Measurements from ENCODE around the gene HOXB7. TPM values are rescaled to one million over a fixed set of nuclear protein-coding genes. Genes with fewer than 3 reads are reported as not detected.

The HOXB7 gene
- total RNA-seq, 2 donors from 2014 or later, result 0.52 TPM; not detected in 1

DNA sequence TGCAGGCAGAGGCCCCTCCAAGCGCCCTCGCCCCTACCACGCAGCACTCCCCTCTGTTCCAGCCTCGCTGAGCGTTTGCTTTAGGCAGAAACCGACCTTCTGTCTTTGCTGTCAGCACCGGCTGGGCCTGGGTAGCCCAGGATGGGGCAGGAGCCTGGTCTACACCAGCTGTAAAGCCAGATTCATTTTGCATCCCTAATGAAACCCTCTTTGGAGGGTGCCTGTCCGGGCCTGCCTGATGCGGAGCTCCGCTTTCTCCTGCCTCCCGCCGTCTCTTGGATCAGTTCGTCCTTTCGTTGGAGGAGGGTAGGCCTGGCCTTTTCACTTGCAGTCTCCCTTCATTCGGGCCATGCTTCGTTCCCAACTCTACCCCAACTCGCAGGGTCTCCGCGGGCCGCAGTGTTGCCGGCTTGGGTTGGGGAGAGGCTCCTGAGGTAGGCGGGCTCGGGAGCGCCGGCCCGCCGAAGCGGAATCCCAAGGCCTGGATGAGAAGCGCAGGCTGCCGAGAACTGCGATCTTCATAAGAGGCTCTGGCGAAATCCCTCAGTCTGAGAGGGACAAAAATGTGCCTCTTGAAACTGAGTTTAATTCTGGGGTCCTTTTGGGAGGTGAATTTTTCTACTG lies 9.1 kb upstream of the HOXB7 start:
- Histone ChIP-seq H3K9me3 (no peaks in the 10 kb centered on the region), H3K36me3 (replicated peaks in 1 of 2; ENCODE audit: insufficient read depth in 1 of 2, low read depth in 2 of 2) (no peaks in the 10 kb centered on the region), H3K27me3 (peaks cover 3 to 66% of the 10 kb centered on the region in 2 donors), H3K4me3 (no peak overlapping the region), H3K4me1 (peaks cover 11% of the 10 kb centered on the region), H3K27ac (no peak overlapping the region)
- WGBS, 2 donors, result 14 to 26% methylated on average over 20 to 32 of the region's 32 CpGs
- DNase-seq, result no peak
- ATAC-seq, result no peak
- TF ChIP-seq CTCF (IDR thresholded peaks at IDR 0.05) (no peak), POLR2A (IDR thresholded peaks at IDR 0.05) (no peak)
- intact Hi-C loops (cut with DNase I), result loop anchor here (10.0 kb wide), 2 partner anchors 285 to 465 kb away; no protein-coding TSS in a partner anchor

GRCh38 chr17:48618256-48618896 lies 7.6 kb upstream of the HOXB7 start:
- intact Hi-C loops (cut with DNase I), result loop anchor here (10.0 kb wide), 1 partner anchor 284 kb away; no protein-coding TSS in a partner anchor

DNA sequence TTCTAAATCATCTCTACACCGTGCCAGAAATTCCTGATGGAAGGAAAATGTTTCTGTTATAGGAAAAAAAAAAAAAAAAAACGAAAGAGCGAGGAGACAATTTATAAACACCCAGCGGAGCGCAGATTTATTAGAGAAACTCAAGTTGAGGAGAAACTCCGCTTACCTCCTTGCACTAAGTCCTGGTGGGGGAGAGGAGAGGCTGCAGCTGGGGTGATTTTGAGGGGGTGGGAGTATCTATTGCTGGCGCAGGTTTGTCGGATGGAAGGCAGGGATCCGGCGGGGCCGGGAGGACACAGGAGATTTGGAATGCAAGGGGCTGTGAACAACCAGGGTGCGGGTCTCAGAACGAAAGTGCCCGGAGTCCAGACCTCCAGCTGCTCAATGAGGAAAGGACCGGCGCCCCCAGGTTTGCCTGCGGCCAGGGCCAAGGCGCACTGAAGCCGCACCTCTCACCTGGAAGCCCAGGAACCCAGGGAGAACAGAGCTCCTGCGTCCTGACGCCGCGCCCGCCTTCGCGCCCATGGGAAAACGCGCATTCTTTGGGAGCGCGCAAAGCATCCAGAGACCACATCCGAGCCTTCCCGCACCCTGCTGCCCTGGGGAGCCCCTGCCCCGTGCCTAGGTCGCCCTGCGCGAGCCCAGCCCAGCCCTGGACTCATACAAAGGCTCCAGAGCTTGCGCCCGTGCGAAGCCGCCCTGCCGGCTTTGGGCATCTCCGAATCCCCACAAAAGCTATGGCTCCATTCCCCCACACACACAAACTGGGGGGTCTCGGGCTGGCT lies 6.8 kb upstream of the HOXB7 start:
- ATAC-seq, result no peak
- H3K27me3 ChIP-seq, result peaks cover 3 to 67% of the 10 kb centered on the region in 2 donors
- WGBS, 2 donors, result 6 to 7% methylated on average over 14 to 43 of the region's 43 CpGs

More at GRCh38 chr17:48618256-48618896, 7.6 kb upstream of the HOXB7 start:
- Histone ChIP-seq H3K27me3 (peaks cover 3 to 67% of the 10 kb centered on the region in 2 donors), H3K36me3 (replicated peaks in 1 of 2; ENCODE audit: insufficient read depth in 1 of 2, low read depth in 2 of 2) (no peaks in the 10 kb centered on the region), H3K27ac (no peak overlapping the region), H3K9me3 (no peaks in the 10 kb centered on the region), H3K4me1 (peaks cover 12% of the 10 kb centered on the region), H3K4me3 (no peak overlapping the region)
- TF ChIP-seq CTCF (IDR thresholded peaks at IDR 0.05), result peak; percentile 94 to 99 (median 98)
- no peak for TF ChIP-seq POLR2A (IDR thresholded peaks at IDR 0.05)
- 2 to 3% methylated on average over 25 of the region's 25 CpGs for WGBS, 2 donors
- peak; percentile 87 to 92 (median 91) for DNase-seq
- ATAC-seq, result peak; percentile 92

More for the DNA sequence above, 6.8 kb upstream of the HOXB7 start:
- Histone ChIP-seq H3K4me3 (no peak overlapping the region), H3K27ac (no peak overlapping the region), H3K9me3 (no peaks in the 10 kb centered on the region), H3K4me1 (peaks cover 18% of the 10 kb centered on the region), H3K36me3 (replicated peaks in 1 of 2; ENCODE audit: insufficient read depth in 1 of 2, low read depth in 2 of 2) (no peaks in the 10 kb centered on the region)
- intact Hi-C loops (cut with DNase I), result loop anchor here (10.0 kb wide), 1 partner anchor 283 kb away; no protein-coding TSS in a partner anchor
- no peak for DNase-seq
- TF ChIP-seq CTCF (IDR thresholded peaks at IDR 0.05) (peak in 1 of 7 experiments; percentile 6), POLR2A (IDR thresholded peaks at IDR 0.05) (no peak)
